ENCODE results near the gene RCBTB1. TPM values are rescaled to one million over a fixed set of nuclear protein-coding genes. Genes with fewer than 3 reads are reported as not detected.

Gene RCBTB1
- total and polyA plus RNA-seq, 9 donors, result 5.5 to 28.0 (median 12.9) TPM

DNA sequence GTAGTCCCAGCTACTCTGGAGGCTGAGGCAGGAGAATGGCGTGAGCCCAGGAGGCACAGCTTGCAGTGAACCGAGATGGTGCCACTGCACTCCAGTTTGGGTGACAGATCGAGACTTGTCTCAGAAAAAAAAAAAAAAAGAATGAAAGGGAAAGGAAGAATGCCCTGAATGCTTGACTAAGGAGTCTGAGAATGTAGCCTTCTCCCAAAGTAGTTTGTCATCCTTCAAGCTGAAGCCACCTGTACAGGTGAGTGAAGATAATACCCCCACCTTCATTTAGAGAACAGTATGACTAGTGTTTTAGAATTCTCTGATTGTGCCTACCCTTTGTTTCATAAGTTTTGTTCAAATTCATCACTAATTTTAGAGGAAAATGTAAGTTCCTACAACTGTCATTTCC, 5.9 kb downstream of the RCBTB1 start:
- TF ChIP-seq POLR2A (IDR thresholded peaks at IDR 0.05), result no peak
- TF ChIP-seq EP300 (IDR thresholded peaks at IDR 0.05), result no peak
- TF ChIP-seq, protein P1, sequence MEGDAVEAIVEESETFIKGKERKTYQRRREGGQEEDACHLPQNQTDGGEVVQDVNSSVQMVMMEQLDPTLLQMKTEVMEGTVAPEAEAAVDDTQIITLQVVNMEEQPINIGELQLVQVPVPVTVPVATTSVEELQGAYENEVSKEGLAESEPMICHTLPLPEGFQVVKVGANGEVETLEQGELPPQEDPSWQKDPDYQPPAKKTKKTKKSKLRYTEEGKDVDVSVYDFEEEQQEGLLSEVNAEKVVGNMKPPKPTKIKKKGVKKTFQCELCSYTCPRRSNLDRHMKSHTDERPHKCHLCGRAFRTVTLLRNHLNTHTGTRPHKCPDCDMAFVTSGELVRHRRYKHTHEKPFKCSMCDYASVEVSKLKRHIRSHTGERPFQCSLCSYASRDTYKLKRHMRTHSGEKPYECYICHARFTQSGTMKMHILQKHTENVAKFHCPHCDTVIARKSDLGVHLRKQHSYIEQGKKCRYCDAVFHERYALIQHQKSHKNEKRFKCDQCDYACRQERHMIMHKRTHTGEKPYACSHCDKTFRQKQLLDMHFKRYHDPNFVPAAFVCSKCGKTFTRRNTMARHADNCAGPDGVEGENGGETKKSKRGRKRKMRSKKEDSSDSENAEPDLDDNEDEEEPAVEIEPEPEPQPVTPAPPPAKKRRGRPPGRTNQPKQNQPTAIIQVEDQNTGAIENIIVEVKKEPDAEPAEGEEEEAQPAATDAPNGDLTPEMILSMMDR (IDR thresholded peaks at IDR 0.05), result no peak
- no peak for DNase-seq
- Histone ChIP-seq H3K4me1 (ENCODE audit: insufficient read depth) (no peaks in the 10 kb centered on the region), H3K4me3 (no peak overlapping the region), H3K36me3 (no peaks in the 10 kb centered on the region), H3K9me3 (no peaks in the 10 kb centered on the region), H3K27me3 (no peaks in the 10 kb centered on the region), H3K27ac (no peak overlapping the region)
- intact Hi-C loops (cut with DNase I), result no loop called here
- 80 to 97% (median 83%) methylated on average over 3 of the region's 3 CpGs for WGBS, 3 donors

DNA sequence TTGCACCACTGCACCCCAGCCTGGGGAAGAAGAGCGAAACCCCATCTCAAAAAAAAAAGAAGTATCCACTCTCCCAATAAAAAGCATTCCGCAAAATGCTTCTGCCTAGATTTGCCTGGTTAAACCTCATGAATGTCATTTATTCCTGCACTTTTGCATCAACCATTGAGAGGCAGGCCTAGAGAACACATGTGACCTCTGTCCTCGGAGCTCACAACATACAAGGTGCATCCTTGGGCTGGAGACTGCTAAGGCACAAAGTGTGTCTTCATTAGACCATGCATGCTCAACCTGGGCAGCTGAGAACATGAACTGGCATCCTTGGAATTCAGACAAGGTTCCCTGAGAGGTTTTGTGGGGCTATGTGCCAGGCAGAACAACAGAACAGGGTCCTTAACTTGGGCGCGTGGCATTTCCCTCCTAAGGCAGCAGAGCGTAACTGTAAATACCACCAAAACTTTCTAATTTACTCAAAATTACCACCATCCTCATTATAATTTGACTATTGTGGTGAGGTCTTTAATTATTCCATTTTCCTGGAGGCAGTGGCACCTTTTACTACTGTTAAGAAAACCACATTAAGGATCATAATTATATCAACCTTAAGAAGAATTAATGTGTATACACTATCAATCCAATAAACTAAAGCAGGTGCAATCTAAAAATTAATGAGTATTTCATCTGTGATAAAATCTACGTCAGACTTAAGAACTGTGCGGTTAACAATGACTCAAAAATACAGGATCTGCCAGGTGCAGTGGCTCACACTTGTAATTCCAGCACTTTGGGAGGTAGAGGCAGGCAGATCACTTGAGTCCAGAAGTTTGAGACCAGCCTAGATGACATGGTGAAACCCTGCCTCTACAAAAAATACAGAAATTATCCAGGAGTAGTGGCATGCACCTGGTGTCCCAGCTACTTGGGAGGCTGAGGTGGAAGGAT, 13.8 kb downstream of the RCBTB1 start:
- no peak overlapping the region for H3K27ac ChIP-seq
- H3K4me1 ChIP-seq (ENCODE audit: insufficient read depth), result no peaks in the 10 kb centered on the region
- H3K4me3 ChIP-seq, result no peak overlapping the region
- DNase-seq, result no peak
- no peaks in the 10 kb centered on the region for H3K27me3 ChIP-seq
- H3K9me3 ChIP-seq, result no peaks in the 10 kb centered on the region
- TF ChIP-seq, protein P1 (IDR thresholded peaks at IDR 0.05), result no peak
- no peak for TF ChIP-seq POLR2A (IDR thresholded peaks at IDR 0.05)
- TF ChIP-seq EP300 (IDR thresholded peaks at IDR 0.05), result no peak
- H3K36me3 ChIP-seq, result no peaks in the 10 kb centered on the region
- intact Hi-C loops (cut with DNase I), result no loop called here
- WGBS, 3 donors, result 95% methylated on average over 8 of the region's 8 CpGs

DNA sequence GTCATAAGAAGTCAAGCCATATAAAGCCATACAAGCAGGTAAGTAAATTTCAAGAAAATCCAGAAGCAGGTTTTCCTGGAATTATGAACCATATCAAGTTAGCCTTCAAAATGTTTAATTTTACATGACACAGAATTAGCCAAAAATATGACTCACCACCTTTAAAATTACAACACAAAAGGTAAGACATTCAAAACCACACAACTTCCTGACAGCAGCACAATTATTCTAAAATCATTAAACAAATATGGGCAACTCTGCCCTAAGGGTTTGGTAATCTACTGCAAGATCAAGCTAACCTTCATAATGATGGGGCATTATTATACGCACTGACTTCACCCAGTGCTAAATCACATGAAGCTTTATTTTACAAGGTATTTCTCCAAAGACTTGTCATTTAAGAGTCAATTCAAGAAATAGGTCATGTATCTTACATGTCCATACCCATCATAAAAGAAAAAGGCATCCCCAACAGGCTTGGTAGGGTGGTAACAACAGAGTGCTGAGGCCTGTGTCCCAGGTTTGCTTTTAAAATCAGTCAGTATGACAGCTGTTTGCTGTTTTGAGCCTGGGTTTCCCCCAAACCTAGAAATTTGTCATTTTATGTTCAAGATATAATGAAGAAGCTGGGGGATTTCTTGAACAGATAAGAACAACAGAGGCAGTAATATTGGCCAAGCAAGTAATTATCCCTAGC, 15.2 kb downstream of the RCBTB1 start:
- TF ChIP-seq, protein P1 (IDR thresholded peaks at IDR 0.05), result no peak
- TF ChIP-seq EP300 (IDR thresholded peaks at IDR 0.05), result no peak
- no peak for TF ChIP-seq POLR2A (IDR thresholded peaks at IDR 0.05)
- H3K36me3 ChIP-seq, result no peaks in the 10 kb centered on the region
- H3K4me3 ChIP-seq, result no peak overlapping the region
- H3K27ac ChIP-seq, result no peak overlapping the region
- no peaks in the 10 kb centered on the region for H3K27me3 ChIP-seq
- intact Hi-C loops (cut with DNase I), result no loop called here
- no peak for DNase-seq
- no peaks in the 10 kb centered on the region for H3K4me1 ChIP-seq (ENCODE audit: insufficient read depth)
- 86 to 95% (median 91%) methylated on average over 1 of the region's 1 CpG for WGBS, 3 donors
- no peaks in the 10 kb centered on the region for H3K9me3 ChIP-seq

DNA sequence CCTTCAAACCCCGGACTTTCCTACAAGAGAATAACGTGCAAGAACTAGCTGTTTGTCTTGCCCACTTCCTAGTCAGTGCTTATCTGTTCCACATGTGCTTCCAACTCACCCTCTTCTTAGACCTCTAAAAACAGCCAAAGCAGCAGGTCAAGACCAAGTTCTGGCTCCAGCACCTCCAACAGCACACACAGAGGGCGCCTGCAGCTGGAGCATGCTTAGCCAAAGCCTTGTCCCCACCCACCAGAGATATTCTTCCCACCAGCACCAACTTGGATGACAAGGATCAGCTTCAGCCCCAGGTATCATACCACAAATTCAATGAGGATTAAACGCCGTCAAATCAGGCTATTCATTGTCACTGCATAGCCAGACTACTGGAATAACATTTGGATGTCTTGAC, 17.9 kb downstream of the RCBTB1 start:
- intact Hi-C loops (cut with DNase I), result no loop called here
- H3K36me3 ChIP-seq, result no peaks in the 10 kb centered on the region
- H3K4me3 ChIP-seq, result no peak overlapping the region
- no peak for DNase-seq
- no peaks in the 10 kb centered on the region for H3K27me3 ChIP-seq
- WGBS, 3 donors, result 87 to 91% (median 89%) methylated on average over 5 of the region's 5 CpGs
- no peak overlapping the region for H3K27ac ChIP-seq
- H3K4me1 ChIP-seq (ENCODE audit: insufficient read depth), result no peaks in the 10 kb centered on the region
- H3K9me3 ChIP-seq, result no peaks in the 10 kb centered on the region
- TF ChIP-seq, protein P1 (IDR thresholded peaks at IDR 0.05), result no peak
